OCI-LY7 (cell line): Measurements from ENCODE around the gene LGI2. TPM values are rescaled to one million over a fixed set of nuclear protein-coding genes. Genes with fewer than 3 reads are reported as not detected.

ENCODE experiments used
- BruUV-seq: library from RNA; stranded (reverse); fragments of 400-500 nt; replicated peaks from 2 replicates; lab custom pipeline; 2021; lab: Mats Ljungman, UMichigan
- CTCF ChIA-PET: fragments of 300-600 bp; sonication (Branson Sonifier 250); formaldehyde crosslinking; loops from one replicate; lab custom pipeline; 2022; ENCODE audit warnings: antibody characterized with exemption; ENCODE audit not compliant: unreplicated experiment; lab: Charles Lee
- POLR2A ChIA-PET: fragments of 300-600 bp; sonication (Branson Sonifier 250); formaldehyde crosslinking; loops from one replicate; lab custom pipeline; 2022; ENCODE audit warnings: antibody characterized with exemption; lab: Charles Lee
- DNase-seq: peaks from one replicate; pipeline ENCODE4 v3.0.0-alpha.2; 2015; ENCODE audit warnings: low spot score
- H2AFZ ChIP-seq: fragments of 200-600 bp; sonication (generic), shearing (Covaris generic); 2 replicates; pipeline ENCODE4 v1.6.1; 2014; ENCODE audit warnings: mild to moderate bottlenecking, antibody characterized with exemption, low read length, moderate library complexity
- H3K27ac ChIP-seq: fragments of 200-600 bp; sonication (generic); 2 replicates; pipeline ENCODE4 v1.5.1; 2014; ENCODE audit warnings: mixed run types, low read depth, mild to moderate bottlenecking, moderate library complexity, low read length, inconsistent platforms; ENCODE audit not compliant: poor library complexity, severe bottlenecking
- H3K36me3 ChIP-seq: fragments of 200-600 bp; sonication (generic); 2 replicates; pipeline ENCODE4 v1.6.1; 2014; ENCODE audit warnings: mild to moderate bottlenecking, antibody characterized with exemption, low read length, moderate library complexity, mixed read lengths; ENCODE audit not compliant: insufficient read depth
- H3K4me1 ChIP-seq: fragments of 200-600 bp; sonication (generic); 2 replicates; pipeline ENCODE4 v1.5.1; 2014; ENCODE audit warnings: mild to moderate bottlenecking, low read length; ENCODE audit not compliant: insufficient read depth, poor library complexity, severe bottlenecking
- H3K4me2 ChIP-seq: fragments of 200-600 bp; sonication (generic); 2 replicates; pipeline ENCODE4 v1.6.1; 2014; ENCODE audit warnings: mild to moderate bottlenecking, low read length
- H3K4me3 ChIP-seq: fragments of 200-600 bp; sonication (generic); 2 replicates; pipeline ENCODE4 v1.5.1; 2014; ENCODE audit warnings: mild to moderate bottlenecking, low read depth, low read length; ENCODE audit not compliant: poor library complexity, severe bottlenecking
- H3K79me2 ChIP-seq: fragments of 200-600 bp; sonication (generic); 2 replicates; pipeline ENCODE4 v1.6.1; 2016; ENCODE audit warnings: low read depth, mild to moderate bottlenecking, low read length, moderate library complexity, mixed read lengths; ENCODE audit not compliant: insufficient read depth
- H3K9me2 ChIP-seq: fragments of 200-600 bp; sonication (generic); 2 replicates; pipeline ENCODE4 v1.6.1; 2016; ENCODE audit warnings: mild to moderate bottlenecking, low read length, mixed read lengths; ENCODE audit not compliant: insufficient read depth
- H3K9me3 ChIP-seq: fragments of 200-600 bp; sonication (generic); 2 replicates; pipeline ENCODE4 v1.6.1; 2014; ENCODE audit warnings: mild to moderate bottlenecking, mixed run types, low read length, mixed read lengths
- H4K20me1 ChIP-seq: fragments of 200-600 bp; sonication (generic); 2 replicates; pipeline ENCODE4 v1.6.1; 2014; ENCODE audit warnings: mild to moderate bottlenecking, antibody characterized with exemption, low read length, moderate library complexity, mixed read lengths; ENCODE audit not compliant: insufficient read depth
- EZH2phosphoT487 ChIP-seq: fragments of 200-600 bp; sonication (generic); IDR thresholded peaks from 2 replicates; pipeline ENCODE4 v1.6.1; 2018; ENCODE audit warnings: low read depth, borderline replicate concordance, mild to moderate bottlenecking, mixed run types, antibody characterized with exemption, low read length, moderate library complexity, mixed read lengths
- intact Hi-C: fragments of 100-400 bp; cut with micrococcal nuclease; formaldehyde crosslinking; loops from one replicate; pipeline ENCODE4 v1.10.0; 2022; ENCODE audit not compliant: unreplicated experiment
- total RNA-seq, 2 experiments: library from RNA; depleted of rRNA in 1 of 2; stranded (reverse); fragments of >200 nt in 1 of 2; shearing (Covaris generic) in 1 of 2; gene quantifications; 2 replicates each; pipeline ENCODE4 v1.2.3, GENCODE V29; 2014 to 2022
- TF ChIP-seq, protein P1 (sequence below): fragments of 200-600 bp; sonication (generic); conservative IDR thresholded peaks from 2 replicates; pipeline ENCODE4 v1.5.1; 2014; ENCODE audit warnings: mild to moderate bottlenecking, antibody characterized with exemption, low read length, moderate library complexity, mixed read lengths

The LGI2 gene
- total RNA-seq, 2 experiments from 2014 or later: not detected

DNA sequence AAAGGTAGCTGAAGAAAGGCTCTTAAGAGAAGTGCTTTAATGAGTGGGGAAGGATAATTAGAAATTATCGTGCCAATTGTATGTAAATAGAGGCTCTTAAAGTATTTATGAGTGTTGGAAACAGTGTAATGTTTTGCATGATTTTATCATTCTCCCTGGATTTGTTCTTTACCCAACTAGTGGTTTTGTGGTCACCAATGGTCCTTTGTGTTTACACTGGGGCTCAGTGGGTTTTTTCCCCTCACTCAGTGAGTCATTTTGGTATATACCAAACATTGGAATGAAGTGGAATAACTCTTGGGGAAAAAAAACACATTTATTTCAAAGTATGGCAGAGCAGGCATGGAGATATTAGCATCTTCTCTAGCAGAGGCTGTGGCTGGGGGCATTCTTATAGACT is 20.8 kb upstream of the LGI2 start:
- H3K36me3 ChIP-seq: no peaks in the 10 kb centered on the region
- H3K9me2 ChIP-seq: no peaks in the 10 kb centered on the region
- BruUV-seq: no TSS peak
- POLR2A ChIA-PET: no interaction called here
- no peaks in the 10 kb centered on the region for H3K79me2 ChIP-seq
- no peak overlapping the region for H3K4me3 ChIP-seq
- no peak overlapping the region for H2AFZ ChIP-seq
- TF ChIP-seq EZH2phosphoT487: no peak
- TF ChIP-seq, protein P1, sequence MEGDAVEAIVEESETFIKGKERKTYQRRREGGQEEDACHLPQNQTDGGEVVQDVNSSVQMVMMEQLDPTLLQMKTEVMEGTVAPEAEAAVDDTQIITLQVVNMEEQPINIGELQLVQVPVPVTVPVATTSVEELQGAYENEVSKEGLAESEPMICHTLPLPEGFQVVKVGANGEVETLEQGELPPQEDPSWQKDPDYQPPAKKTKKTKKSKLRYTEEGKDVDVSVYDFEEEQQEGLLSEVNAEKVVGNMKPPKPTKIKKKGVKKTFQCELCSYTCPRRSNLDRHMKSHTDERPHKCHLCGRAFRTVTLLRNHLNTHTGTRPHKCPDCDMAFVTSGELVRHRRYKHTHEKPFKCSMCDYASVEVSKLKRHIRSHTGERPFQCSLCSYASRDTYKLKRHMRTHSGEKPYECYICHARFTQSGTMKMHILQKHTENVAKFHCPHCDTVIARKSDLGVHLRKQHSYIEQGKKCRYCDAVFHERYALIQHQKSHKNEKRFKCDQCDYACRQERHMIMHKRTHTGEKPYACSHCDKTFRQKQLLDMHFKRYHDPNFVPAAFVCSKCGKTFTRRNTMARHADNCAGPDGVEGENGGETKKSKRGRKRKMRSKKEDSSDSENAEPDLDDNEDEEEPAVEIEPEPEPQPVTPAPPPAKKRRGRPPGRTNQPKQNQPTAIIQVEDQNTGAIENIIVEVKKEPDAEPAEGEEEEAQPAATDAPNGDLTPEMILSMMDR: no peak
- no peaks in the 10 kb centered on the region for H3K4me1 ChIP-seq
- H4K20me1 ChIP-seq: no peaks in the 10 kb centered on the region
- intact Hi-C loops: no loop called here
- CTCF ChIA-PET: no interaction called here
- H3K9me3 ChIP-seq: no peaks in the 10 kb centered on the region
- H3K27ac ChIP-seq: no peak overlapping the region
- no peak overlapping the region for H3K4me2 ChIP-seq
- DNase-seq: no peak

- no peak for DNase-seq
- H3K4me1 ChIP-seq: no peaks in the 10 kb centered on the region
- no TSS peak for BruUV-seq
- ChIA-PET CTCF (no interaction called here), POLR2A (no interaction called here)
- H3K9me3 ChIP-seq: no peaks in the 10 kb centered on the region
- H3K4me2 ChIP-seq: no peak overlapping the region
- no peak overlapping the region for H3K4me3 ChIP-seq
- no peak overlapping the region for H2AFZ ChIP-seq
- TF ChIP-seq, protein P1: no peak
- no peak for TF ChIP-seq EZH2phosphoT487
- H3K79me2 ChIP-seq: no peaks in the 10 kb centered on the region
- no peak overlapping the region for H3K27ac ChIP-seq
- intact Hi-C loops: no loop called here
- no peaks in the 10 kb centered on the region for H3K9me2 ChIP-seq
- H4K20me1 ChIP-seq: no peaks in the 10 kb centered on the region
- no peaks in the 10 kb centered on the region for H3K36me3 ChIP-seq
Measured at GRCh38 chr4:25050370-25051078, 19.8 kb upstream of the LGI2 start.

GRCh38 chr4:25043548-25043947 is 12.8 kb upstream of the LGI2 start:
- Histone ChIP-seq H3K9me2 (no peaks in the 10 kb centered on the region), H3K4me2 (no peak overlapping the region), H3K4me1 (no peaks in the 10 kb centered on the region), H4K20me1 (no peaks in the 10 kb centered on the region), H3K27ac (no peak overlapping the region), H3K9me3 (no peaks in the 10 kb centered on the region), H2AFZ (no peak overlapping the region), H3K79me2 (no peaks in the 10 kb centered on the region), H3K36me3 (no peaks in the 10 kb centered on the region), H3K4me3 (no peak overlapping the region)
- no TSS peak for BruUV-seq
- intact Hi-C loops: no loop called here
- no peak for DNase-seq
- ChIA-PET POLR2A (no interaction called here), CTCF (no interaction called here)
- no peak for TF ChIP-seq EZH2phosphoT487
- TF ChIP-seq, protein P1: no peak
